Skin of body (tissue), 2 donors: ENCODE results near the gene PPP1R37. TPM values are rescaled to one million over a fixed set of nuclear protein-coding genes. Genes with fewer than 3 reads are reported as not detected.
"Not testable (repeated sequence)": the region's sequence is repeated elsewhere in the genome, so short reads cannot be mapped to it uniquely, and the experiment has no call there.

Experiments
- DNase-seq: peaks from one replicate; lab custom pipeline; 2025; lab: John Stamatoyannopoulos, UW
- total RNA-seq: library from RNA; depleted of rRNA; stranded (reverse); fragments of >200 nt; gene quantifications from one replicate; pipeline ENCODE4 v1.2.3, GENCODE V29; 2014

The PPP1R37 gene
- total RNA-seq, 1 donor from 2014 or later, result 15.7 TPM

DNA sequence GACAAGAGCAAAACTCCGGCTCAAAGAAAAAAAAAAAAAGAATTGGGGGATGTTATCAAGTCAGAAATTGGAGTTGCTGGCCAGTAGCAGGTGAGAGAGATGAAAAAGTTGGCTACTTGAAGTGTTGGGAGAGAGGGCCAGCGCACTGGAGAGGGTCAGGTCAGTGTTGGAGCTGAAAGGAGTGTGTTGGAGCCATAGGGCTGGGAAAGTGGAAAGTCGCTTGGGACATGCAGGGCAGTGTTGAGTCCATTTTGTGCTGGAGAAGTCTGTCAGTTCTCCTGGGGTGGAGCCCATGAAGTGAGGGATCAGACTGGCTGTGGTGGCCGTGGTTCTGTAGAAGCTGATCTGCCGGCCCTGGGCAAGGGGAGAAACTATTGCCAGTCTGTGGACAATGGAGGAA lies 1.7 kb downstream of the PPP1R37 start:
- DNase-seq, result no peak

DNA sequence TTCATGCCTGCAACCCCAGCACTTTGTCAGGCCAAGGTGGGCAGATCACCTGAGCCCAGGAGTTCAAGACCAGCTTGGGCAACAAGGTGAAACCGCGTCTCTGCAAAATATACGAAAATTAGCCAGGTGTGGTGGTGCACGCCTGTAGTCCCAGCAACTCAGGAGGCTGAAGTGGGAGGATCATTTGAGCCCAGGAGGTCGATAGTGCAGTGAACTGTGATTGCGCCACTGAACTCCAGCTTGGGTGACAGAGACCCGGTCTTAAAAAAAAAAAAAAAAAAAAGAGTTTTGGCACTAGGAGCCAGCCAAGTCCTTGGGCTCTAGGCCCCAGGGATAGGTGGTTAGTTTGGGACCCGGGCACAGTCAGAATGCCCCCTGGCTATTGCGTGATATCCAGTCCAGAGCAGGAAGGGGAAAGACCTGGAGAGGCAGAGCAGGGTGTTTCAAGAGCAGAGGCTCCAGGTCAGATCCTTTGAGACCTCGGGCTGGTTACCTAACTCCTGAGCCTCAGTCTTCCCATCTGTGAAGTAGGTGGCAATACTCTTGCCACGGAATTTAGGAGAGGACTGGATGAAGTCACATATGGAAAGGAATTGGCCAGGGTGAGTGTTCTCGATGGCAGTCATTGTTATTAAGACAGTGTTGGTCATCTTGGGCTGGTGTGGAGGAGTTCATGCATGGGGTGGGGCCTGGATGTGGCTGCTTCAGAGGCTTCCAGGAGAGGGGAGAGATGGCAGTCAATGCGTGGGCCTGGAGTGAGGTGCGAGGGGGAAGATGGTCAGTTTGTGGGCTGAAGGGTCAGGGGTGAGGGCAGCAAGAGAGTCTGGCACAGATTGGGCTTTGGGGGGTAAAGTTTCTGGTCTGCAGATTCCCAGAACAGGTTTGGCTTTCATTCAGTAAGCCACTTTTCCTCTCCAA lies 2.8 kb downstream of the PPP1R37 start:
- no peak for DNase-seq

DNA sequence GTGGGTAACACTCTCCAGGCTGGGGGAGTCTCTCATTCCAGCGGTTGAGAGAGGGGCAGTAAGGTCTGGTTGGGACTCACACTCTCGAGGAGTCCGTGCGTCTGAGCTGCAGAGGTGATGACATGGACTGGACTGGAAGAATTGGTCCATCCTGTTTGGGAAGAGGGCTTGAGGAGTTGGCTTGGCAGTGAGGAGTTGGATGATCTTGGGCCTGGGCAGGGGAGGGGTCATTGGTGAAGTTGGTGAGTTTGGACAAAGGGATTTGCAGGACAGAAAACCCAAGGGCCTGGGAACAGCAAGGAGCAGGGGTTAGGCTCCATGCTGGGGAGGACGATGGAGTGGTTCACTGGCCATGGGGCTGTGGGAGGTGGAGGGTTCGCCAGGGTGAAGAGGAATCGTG lies 3.7 kb downstream of the PPP1R37 start:
- no peak for DNase-seq

DNA sequence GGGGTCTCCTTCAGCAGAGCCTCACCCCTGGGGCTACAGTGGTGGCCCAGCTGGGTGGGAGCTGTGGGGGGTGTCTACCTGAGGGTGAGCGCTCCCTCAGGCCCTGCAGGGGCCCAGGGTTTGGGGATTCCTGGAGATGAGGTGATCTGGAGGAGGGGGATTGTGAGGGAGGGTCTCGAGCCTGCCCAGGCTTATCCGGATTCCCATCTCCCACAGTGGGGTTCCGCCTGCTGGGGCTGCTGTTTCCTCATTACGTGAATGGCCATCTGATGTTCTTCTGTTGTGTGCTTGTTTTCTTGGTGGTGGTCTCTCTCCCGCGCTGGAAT lies 4.4 kb downstream of the PPP1R37 start:
- no peak for DNase-seq

DNA sequence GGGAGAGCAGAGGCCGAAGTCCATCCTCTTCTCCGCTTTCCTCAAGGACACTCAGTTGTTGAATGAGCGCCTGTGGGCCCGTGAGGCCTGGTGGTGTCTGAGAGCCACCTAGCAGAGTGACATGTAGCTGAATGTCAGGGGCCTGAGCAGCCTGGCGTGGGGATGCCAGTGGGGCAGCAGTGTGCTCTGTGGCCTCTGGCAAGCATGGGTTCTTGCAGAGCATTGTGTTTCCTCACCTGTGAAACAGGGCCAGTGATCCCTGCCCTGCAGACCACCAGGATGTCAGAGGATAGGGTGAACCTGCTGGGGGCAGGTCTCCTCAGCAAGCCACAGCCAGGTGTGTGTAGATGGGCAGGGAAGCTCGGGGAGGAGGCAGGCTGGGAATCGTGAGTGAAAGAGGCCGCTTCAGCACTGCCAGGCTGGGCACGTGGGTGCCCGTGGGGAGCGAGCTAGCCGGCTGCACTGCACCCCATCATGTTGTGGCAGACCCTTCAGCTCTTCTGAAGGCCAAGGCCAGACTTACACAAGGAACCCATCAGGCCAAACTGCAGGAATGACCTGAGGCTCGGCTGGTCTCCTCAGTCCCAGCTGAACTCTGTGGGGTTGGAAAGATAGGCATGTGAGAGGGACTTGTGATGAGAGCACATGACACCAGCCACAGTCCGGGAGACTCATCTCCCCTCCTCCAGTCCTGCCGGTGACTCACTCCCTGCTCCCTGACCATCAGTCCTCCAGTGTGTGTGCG lies 5.0 kb downstream of the PPP1R37 start:
- no peak for DNase-seq

DNA sequence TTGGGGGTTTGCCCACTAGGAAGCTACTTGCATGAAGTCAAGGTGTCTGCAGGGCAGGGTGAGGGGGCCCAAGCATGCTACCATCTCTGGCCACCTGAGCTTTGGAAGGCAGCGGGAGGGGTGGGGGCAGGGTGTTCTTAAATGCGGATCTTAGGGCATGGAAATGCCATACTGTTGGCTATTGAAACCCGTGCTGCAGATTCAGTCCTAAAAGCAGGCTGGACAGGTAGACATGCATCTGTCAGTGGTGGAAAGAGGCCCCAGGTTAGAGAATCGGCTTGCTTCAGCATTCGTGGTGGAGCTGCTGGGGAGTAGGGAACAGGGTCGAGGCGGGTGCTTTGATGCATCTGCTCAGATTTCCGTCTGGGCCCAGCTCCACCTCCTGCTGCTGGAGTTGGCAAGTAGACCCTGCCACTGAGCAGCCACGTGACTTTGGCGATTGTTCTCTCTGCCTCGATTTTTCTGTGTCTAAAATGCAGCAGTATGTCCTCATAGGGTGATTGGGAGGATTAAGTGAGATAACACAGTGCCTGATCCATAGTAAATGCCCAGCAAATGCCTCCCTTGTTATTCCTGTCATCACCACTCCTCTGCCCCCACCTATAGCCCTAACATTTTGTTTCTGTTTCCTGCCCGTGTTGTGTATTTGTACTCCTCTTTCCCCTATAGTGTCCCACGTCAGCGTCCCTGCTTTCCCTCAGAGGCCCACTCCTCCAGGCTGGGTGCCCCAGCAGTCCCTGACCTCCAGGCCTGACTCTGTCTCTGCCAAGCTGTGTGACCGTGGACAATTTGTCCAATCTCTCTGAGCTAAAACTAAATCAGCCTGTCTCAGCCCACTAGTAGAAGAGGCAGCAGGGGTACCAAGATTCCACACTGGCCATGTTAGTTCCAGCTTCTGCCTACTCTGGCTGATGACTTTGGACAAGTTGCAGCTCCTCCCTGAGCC lies 5.8 kb downstream of the PPP1R37 start:
- no peak for DNase-seq

DNA sequence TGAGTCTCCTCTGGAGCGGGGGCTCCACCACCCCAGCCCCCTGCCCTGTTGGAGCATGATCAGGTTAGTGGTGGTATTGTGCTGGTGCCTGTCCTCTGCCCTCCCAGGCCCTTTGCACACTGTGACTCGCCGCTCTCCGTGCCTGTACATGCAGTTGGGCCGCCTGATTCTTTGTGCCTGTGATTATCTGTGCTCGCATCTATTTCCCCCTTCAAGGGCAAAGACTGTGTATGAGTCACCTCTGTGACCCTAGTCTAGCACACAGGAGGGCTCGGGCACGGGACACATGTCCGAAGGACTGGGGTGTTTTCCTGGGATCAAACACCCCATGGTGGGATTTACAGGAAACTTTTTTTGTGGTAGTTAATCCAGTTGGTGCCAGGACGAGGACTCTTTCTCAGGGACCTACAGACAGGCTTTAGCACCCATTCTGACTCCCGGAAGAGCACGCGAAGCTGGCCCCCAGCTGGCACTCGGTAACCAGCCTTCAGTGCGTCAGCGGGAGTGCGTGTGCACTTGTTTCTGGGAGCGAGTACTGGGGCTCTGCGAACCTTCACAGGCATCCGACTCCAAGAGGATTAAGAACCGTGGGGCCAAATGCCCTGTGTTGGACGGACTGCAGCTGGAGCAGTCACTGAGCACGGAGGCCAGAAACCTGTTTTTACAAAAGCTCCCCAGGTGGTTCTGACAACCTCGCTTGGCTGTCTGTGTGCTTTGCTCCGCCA lies 6.7 kb downstream of the PPP1R37 start:
- DNase-seq, result no peak

DNA sequence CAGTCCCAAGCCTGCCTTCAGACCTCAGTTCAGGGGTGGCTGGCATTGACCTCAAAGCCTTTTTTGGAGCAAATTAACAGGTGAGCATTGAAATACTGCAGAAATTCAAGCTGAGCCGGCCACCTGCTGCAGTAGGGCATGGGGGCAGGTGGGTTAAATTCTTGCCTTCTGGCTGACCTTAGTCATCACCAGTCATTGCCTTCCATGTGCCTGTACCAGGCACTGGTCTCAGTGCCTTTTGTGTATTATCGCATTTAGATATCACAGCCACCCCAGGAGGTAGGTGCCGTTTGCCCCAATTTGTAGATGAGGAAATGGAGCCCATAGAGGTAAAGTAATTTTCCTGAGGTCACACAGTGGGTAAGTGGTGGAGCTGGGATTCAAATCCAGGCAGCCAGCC lies 7.2 kb downstream of the PPP1R37 start:
- DNase-seq, result no peak

DNA sequence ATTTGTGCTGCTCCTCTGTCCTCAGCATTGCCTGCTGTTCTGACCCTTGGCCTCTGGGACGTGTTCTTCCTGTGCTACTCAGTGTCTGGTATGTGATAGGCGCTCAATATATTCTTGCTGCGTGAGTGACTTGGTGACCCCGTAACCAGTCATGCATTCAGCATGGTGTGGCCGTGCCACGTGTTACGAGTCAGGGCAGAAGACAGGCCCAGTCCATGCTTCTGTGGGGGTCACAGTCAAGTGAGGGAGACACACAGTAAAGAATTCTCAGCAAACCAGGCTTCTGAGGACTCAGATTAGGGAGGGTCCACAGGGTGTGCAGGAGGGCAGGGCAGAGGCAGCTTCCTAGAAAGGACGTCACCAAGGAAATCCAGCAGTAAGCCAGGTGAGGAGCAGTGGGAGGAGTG lies 7.9 kb downstream of the PPP1R37 start:
- no peak for DNase-seq

DNA sequence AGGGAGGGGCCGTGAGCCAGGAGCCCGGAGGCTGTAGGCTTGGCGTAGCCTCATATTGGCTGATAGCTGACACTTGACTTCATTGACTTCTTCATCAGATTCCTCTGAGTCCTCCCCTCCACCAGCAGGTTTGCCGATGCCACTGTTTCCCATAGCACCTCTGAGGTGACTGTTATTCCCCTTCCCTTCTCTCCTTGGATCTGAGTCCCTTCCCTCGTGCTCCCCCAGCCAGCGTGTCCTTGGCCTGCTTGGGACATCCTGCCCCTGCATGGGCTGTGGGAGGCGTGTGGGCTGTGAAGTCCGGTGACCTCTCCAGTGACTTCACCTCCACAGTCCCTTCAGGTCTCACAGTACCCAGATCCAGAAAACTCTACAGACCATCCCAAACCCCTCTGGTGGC lies 8.8 kb downstream of the PPP1R37 start:
- DNase-seq, result no peak

DNA sequence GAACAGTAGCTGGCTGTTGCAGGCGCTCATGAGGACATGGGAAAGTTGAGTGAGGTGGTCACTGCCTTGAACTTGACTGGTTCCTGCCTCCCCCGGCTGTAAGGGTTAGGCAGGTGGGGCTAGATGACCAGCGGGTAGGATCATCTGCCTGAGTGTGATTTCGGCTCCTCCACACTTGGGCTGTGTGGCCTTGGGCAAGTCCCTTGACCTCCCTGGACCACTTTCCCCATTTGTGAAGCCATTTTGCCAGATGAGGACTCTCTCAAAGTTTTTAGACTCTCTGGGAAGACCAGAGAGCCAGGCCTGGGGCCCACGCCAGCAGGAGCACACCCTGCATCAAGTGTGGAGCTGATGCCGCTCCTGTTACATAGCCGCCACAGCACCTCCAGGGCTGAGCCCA lies 9.5 kb downstream of the PPP1R37 start:
- no peak for DNase-seq

DNA sequence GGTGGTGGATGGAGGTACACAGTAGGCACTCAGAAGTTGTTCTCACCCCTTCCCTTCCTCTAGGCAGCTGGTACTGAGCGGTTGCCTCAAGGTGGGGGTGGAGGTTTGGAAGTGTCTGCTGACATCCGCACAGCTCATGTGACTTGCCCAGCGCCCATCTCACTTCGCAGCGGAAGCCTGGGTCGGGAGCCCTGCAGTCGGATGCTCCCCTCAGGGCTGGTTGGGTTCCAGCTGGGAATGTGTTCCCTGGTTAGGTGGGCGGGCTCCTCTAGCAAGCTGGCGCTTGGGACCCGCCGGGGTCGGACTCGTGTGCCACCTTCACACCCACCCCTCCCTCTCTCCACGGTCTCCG lies 10.2 kb downstream of the PPP1R37 start:
- DNase-seq, result no peak

DNA sequence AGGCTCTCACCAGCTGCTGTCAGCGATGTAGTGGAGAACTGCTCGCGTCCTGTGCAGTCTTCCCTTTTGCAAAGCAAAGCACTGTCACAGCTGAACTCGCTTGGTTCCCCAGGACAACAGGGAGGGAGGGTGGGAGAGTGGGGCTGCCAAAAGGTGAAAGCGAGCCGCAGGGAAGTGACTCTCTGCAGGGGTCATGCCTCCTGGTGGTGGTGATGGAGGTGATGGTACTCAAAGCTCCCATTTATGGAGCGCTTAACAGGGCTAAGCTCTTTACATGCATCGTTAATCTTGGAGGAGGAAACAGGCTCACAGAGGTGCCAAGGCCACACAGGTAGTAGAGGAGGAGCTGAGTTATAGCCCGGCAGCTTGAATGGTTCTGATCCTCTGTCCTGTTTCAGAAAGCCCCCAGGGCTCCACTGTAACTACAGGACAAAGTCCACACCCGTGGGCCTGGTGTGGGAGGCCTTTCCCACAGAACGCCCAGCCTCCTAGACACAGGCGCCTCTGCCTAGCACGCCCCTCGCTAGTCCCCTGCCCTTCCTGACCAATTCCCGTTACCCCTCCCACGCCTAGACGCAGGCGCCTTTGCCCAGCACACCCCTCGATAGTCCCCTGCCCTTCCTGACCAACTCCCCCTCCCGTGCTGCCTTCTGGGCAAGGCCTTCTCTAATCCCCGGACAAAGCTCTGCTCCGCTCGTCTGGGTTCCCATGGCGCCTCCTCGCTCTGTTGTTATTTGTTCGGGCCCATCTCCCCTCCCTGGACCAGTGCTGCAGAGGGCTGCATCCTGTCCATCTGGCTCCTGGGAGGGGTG lies 10.7 kb downstream of the PPP1R37 start:
- no peak for DNase-seq

DNA sequence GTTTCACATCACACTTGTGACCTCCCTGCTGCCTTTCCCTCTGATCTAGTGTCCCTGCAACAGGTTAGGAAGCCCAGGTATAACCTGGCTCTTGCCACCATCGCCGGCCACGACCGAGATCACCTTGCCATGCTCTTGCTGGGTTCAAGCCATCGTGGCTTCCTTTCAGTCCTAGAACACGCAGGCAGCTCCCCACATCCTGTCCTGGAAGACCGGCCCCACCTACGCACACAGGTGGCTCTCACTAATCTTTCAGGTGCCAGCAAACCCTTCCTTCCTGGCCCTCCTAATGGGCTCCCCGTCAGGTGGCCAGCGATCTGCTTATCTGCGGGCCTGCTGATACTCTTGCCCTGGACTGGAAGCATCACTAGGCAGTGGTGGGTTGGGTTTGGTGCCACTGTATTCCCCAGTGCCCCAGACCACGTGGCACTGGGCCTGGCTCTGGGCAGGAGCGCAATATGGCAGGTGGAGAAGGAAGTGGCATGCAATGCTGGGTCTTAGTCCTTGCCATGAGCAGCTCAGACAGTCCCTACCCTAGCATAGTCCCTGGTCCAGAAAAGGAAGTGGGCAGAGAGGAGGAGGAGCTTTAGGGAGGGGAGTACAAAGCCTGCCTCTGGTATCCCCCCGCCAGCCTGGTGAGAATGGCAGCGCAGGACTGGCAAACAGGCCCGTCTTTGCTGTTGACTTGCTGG lies 11.8 kb downstream of the PPP1R37 start:
- DNase-seq, result no peak

DNA sequence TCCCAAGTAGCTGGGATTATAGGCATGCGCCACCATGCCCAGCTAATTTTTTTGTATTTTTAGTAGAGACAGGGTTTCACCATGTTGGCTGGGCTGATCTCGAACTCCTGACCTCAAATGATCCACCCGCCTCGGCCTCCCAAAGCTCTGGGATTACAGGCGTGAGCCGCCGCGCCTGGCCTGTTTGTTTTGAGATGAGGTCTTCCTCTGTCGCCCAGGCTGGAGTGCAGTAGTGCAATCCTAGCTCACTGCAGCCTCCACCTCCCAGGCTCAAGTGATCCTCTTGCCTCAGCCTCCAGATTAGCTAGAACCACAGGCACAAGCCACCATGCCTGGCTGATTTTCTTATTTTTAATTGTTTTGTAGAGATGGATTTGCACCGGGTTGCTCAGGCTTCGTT lies 13.4 kb downstream of the PPP1R37 start:
- DNase-seq, result not testable (repeated sequence)

DNA sequence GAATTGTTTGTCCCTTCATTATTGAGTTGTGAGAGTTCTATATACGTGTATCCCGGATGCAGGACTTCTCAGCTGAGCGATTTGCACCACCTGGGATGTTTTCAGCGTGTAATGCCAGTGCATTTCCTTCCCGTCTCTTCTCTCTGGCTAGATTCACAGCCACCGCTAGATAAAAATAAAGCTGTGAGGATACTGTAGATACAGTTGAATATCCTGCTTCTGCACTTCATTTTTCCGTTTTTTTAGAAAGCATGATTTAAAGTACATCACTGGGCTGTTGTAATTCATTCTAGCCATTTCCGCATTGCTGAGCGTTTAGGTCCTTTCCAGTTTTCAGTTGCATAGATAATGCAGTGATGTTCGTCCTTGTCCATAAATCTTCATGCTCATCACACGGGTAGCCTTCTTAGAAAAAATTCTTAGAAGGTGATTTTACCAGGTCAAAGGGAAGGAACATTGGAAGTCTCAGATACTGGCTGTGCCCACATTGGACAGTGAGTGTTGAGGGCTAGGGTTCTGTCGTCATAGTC lies 14.7 kb downstream of the PPP1R37 start:
- no peak for DNase-seq

DNA sequence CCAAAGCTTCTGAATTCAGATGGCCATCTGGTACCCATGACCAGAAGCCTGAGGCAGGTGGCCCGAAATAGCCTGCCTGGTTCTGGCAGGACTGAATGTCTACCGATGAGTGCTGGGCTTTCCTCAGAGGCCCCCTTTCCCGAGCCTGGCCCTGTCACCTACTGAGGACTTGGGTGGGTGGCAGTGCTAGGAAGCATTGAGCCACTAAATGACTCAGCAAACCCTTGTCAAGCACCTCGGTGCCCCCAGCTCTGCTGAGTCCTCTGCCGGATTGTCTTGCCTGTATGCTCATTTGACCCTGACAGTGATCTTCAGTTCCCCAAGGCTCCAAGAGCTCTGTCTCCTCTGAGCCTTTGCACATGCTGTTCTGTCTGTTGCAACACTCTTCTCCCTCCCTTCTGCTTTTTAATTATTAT lies 17.9 kb downstream of the PPP1R37 start:
- DNase-seq, result no peak

DNA sequence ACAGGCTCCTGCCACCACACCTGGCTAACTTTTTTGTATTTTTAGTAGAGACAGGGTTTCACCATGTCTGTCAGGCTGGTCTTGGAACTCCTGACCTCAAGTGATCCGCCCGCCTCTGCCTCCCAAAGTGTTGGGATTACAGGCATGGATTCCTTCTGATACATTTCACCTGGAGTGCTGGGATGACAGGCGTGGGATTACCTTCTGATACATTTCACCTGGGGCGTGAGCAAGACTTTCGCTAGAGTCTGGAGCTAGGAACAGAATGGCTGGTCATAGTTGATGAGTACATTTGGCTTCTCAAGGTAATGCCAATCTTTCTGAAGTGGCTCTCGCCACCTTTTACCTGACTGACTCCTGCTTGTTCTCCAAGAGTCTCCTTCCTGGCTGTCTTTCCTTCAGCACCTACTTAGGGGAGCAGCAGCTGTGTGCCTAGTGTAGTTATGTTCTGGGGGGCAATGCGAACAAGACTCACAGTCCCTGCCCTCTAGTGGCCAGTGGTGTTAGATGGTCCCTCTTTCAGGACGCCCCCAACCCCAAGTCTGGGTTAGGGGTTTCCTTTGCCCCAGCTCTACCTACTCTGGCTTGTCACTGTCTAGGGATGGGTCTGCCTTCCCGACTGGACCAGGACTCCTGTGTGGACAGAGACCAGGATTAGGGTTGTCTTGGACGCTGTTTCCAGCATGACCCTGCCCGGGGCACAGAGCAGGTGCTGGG lies 19.3 kb downstream of the PPP1R37 start:
- DNase-seq, result no peak

DNA sequence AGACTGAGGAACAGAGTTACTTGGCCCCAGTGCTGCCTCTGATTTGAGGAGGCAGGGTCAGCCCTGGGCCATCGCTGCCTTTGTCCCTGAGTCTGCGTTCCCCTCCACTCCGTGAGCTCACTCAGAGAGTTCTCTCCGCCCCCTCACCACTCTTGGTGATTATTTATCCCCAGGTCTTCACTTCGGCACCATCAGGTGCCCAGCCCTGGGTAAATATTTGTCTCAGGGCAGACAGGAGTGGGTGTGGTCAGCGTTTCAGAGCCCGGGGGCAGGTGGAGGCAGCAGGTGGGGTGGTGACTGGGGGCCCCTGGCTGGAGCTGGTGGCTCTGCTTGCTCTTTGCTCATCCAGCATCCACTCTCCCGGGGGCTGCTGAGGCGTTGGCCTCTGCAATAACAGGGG lies 20.6 kb downstream of the PPP1R37 start:
- DNase-seq, result no peak
